Lung (tissue), 12 donors: Measurements from ENCODE around the gene PCF11. TPM values are rescaled to one million over a fixed set of nuclear protein-coding genes. Genes with fewer than 3 reads are reported as not detected.

ENCODE experiments used
- ATAC-seq: fragments of 200-7000 bp; cut with Tn5 transposase; one replicate; pipeline ENCODE4 v1.9.1; 2020; ENCODE audit warnings: moderate number of reproducible peaks; ENCODE audit not compliant: insufficient read depth, low FRiP score
- DNase-seq, 3 donors: peaks; one replicate each; pipeline ENCODE4 v3.0.0-alpha.2; 2013 to 2017
- H3K27ac ChIP-seq, 2 donors: one replicate each; pipeline ENCODE4 v1.5.1; 2013; ENCODE audit warnings: mild to moderate bottlenecking in 2 of 2, moderate library complexity in 2 of 2, control low read depth in 1 of 2, inconsistent platforms in 1 of 2, low read depth in 1 of 2, low read length in 1 of 2
- H3K27me3 ChIP-seq, 3 donors: one replicate each; pipeline ENCODE4 v1.5.1; 2013; ENCODE audit warnings: low read length in 2 of 3; ENCODE audit not compliant: control insufficient read depth in 3 of 3, insufficient read depth in 3 of 3
- H3K36me3 ChIP-seq, 4 donors: one replicate each; pipeline ENCODE4 v1.5.1; 2013; ENCODE audit warnings: low read length in 4 of 4, mild to moderate bottlenecking in 1 of 4, moderate library complexity in 1 of 4; ENCODE audit not compliant: control insufficient read depth in 4 of 4, insufficient read depth in 4 of 4
- H3K4me1 ChIP-seq, 5 donors: one replicate each; pipeline ENCODE4 v1.5.1; 2013; ENCODE audit warnings: low read length in 5 of 5, mild to moderate bottlenecking in 2 of 5, moderate library complexity in 1 of 5; ENCODE audit not compliant: control insufficient read depth in 5 of 5, insufficient read depth in 5 of 5
- H3K4me3 ChIP-seq: one replicate; pipeline ENCODE4 v1.5.1; 2013; ENCODE audit warnings: mild to moderate bottlenecking, control low read depth, moderate library complexity
- H3K9ac ChIP-seq, 2 donors: one replicate each; pipeline ENCODE4 v1.5.1; 2013; ENCODE audit warnings: low read length in 2 of 2, control low read depth in 1 of 2; ENCODE audit not compliant: insufficient read depth in 1 of 2
- H3K9me3 ChIP-seq, 4 donors: one replicate each; pipeline ENCODE4 v1.5.1; 2013; ENCODE audit warnings: low read length in 3 of 4, mild to moderate bottlenecking in 1 of 4, moderate library complexity in 1 of 4; ENCODE audit not compliant: control insufficient read depth in 4 of 4, insufficient read depth in 3 of 4
- WGBS, 2 donors: extraction: QIAGEN DNeasy Blood & Tissue Kit; methylation state at CpG; one replicate each; pipeline ENCODE4 v1.1.7; 2013; 5-methylcytosine and 5-hydroxymethylcytosine counted together
- polyA plus RNA-seq, 2 donors: library from polyadenylated mRNA; stranded (reverse); fragments of 200-250 nt; gene quantifications; one replicate each; pipeline ENCODE4 v1.2.1, GENCODE V29; 2013
- total RNA-seq, 2 donors: library from RNA; depleted of rRNA in 1 of 2; stranded (reverse); fragments of >200 nt in 1 of 2; gene quantifications; one replicate each; pipeline ENCODE4 v1.2.1, GENCODE V29; 2014 to 2021
- TF ChIP-seq, protein P1 (sequence below): IDR thresholded peaks from 2 replicates; pipeline ENCODE4 v1.5.1; 2012; ENCODE audit warnings: mild to moderate bottlenecking; ENCODE audit errors: control extremely low read depth, extremely low read depth
- donor health status: control.
- donor health status: control.
- donor health status: Bipolar disorder and iron deficiency.
- donor health status: healthy.
- donor health status: DM: yes; HTN: yes; CAD: no.

PCF11 gene
- total and polyA plus RNA-seq, 4 donors: 28.9 to 63.3 (median 45.0) TPM

DNA sequence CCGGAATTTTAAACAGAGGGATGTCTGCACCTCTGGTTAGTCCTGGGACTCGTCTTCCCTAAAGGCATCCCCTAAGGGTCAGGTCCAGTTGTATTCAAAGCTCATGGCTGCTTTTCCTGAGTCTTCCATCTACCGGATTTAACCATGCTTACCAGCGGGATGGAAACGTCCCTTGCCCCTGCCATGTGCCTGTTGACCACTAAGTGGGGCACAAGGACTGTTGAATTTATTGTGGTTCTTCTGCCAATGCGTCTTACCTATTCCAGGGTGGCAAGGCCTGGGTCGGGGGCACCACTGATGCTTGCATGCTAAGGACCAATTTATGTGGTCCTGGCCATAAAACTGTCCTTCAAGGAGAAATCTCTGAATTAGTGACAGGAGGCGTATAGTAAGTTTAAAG lies 62.2 kb downstream of the PCF11 start:
- WGBS, 2 donors: 79 to 84% methylated on average over 8 of the region's 8 CpGs
- H3K4me3 ChIP-seq: no peak overlapping the region
- TF ChIP-seq, protein P1, sequence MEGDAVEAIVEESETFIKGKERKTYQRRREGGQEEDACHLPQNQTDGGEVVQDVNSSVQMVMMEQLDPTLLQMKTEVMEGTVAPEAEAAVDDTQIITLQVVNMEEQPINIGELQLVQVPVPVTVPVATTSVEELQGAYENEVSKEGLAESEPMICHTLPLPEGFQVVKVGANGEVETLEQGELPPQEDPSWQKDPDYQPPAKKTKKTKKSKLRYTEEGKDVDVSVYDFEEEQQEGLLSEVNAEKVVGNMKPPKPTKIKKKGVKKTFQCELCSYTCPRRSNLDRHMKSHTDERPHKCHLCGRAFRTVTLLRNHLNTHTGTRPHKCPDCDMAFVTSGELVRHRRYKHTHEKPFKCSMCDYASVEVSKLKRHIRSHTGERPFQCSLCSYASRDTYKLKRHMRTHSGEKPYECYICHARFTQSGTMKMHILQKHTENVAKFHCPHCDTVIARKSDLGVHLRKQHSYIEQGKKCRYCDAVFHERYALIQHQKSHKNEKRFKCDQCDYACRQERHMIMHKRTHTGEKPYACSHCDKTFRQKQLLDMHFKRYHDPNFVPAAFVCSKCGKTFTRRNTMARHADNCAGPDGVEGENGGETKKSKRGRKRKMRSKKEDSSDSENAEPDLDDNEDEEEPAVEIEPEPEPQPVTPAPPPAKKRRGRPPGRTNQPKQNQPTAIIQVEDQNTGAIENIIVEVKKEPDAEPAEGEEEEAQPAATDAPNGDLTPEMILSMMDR: no peak
- H3K27me3 ChIP-seq: no peaks in the 10 kb centered on the region
- no peak for DNase-seq
- H3K9me3 ChIP-seq: no peaks in the 10 kb centered on the region
- H3K4me1 ChIP-seq: no peaks in the 10 kb centered on the region
- peaks cover 0 to 1% (median 0%) of the 10 kb centered on the region in 4 donors for H3K36me3 ChIP-seq
- H3K27ac ChIP-seq: no peak overlapping the region
- no peak for ATAC-seq
- no peak overlapping the region for H3K9ac ChIP-seq

DNA sequence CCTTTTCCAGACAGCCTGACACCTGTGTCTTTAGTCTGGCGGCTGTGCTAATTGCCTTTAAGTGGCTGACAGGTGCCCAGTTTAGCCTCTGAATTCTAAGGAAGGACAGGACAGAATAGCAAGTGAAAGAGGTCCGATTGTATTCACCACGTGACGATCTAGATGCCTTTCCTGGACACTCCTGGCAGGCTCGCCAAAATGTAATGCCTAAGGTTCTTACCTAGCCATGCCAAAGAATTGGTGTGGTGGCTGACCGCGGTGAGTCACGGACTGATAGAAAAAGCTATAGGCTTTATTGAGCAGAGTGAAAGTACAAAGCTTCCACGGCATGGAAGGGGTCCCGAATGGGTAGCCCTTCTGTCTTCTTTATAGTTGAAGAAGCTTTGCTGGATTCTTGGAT lies 63.3 kb downstream of the PCF11 start:
- H3K4me1 ChIP-seq: no peaks in the 10 kb centered on the region
- no peaks in the 10 kb centered on the region for H3K27me3 ChIP-seq
- no peak overlapping the region for H3K9ac ChIP-seq
- H3K4me3 ChIP-seq: no peak overlapping the region
- 90 to 96% methylated on average over 10 of the region's 10 CpGs for WGBS, 2 donors
- TF ChIP-seq, protein P1: no peak
- no peaks in the 10 kb centered on the region for H3K9me3 ChIP-seq
- peaks cover 0 to 1% (median 0%) of the 10 kb centered on the region in 4 donors for H3K36me3 ChIP-seq
- no peak overlapping the region for H3K27ac ChIP-seq
- ATAC-seq (no peak), DNase-seq (no peak)

DNA sequence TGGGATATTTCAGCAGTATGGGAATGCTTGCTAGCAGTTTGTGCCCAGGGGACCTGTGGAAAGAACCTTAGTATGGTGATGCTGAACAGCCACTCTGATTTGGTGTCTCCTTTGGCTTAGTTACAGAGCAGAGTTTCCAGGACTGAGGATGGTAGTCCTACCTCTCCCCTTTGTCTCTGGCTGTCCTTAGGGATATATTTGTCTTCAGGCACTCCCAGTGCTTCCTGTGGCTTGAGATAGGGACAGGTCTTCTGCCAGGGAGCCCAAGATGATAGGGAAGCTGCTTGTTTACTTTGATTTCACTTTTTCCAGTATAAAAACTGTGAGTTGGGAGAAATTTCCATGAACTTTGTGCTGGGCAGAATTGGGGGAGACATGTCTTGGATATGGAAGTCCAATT lies 64.8 kb downstream of the PCF11 start:
- H3K36me3 ChIP-seq: no peaks in the 10 kb centered on the region
- ATAC-seq (no peak), DNase-seq (no peak)
- H3K9me3 ChIP-seq: no peaks in the 10 kb centered on the region
- no peak overlapping the region for H3K4me3 ChIP-seq
- H3K27me3 ChIP-seq: no peaks in the 10 kb centered on the region
- TF ChIP-seq, protein P1: no peak
- H3K9ac ChIP-seq: no peak overlapping the region
- H3K4me1 ChIP-seq: no peaks in the 10 kb centered on the region
- no peak overlapping the region for H3K27ac ChIP-seq

DNA sequence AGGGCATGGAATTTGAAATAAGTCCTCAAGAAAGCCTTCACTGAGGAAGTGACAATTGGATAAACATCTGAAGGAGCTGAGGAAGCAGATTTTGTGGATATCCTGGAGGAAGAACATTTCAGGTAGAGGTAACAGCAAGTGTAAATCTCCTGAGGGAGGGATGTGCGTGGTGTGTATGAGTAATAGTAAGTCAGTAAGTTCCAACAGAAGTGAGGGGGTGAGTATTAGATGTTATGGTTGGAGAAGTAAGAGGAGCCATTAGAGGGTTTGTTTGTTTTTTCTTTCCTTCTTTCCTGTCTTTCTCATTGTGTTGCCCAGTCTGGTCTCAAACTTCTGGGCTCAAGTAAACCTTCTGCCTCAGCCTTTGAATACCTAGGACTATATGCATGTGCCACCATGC lies 65.6 kb downstream of the PCF11 start:
- TF ChIP-seq, protein P1: no peak
- 96 to 100% methylated on average over 1 of the region's 1 CpG for WGBS, 2 donors
- H3K4me3 ChIP-seq: no peak overlapping the region
- no peak overlapping the region for H3K9ac ChIP-seq
- no peaks in the 10 kb centered on the region for H3K27me3 ChIP-seq
- no peaks in the 10 kb centered on the region for H3K9me3 ChIP-seq
- no peaks in the 10 kb centered on the region for H3K4me1 ChIP-seq
- H3K27ac ChIP-seq: no peak overlapping the region
- no peaks in the 10 kb centered on the region for H3K36me3 ChIP-seq
- DNase-seq (no peak), ATAC-seq (no peak)
